OCI-LY3 (cell line): ENCODE data around the gene SUPT3H.

Experiments used
- CTCF ChIP-seq: fragments of 200-600, 300-600 bp; sonication (generic); IDR thresholded peaks from 2 replicates; pipeline ENCODE4 v1.5.1; 2014; ENCODE audit warnings: antibody characterized with exemption, low read length, low read depth
- EZH2phosphoT487 ChIP-seq: fragments of 200-600 bp; shearing (Covaris generic); IDR thresholded peaks from 2 replicates; pipeline ENCODE4 v1.6.1; 2018; ENCODE audit warnings: antibody characterized with exemption, mixed run types, low read depth

DNA sequence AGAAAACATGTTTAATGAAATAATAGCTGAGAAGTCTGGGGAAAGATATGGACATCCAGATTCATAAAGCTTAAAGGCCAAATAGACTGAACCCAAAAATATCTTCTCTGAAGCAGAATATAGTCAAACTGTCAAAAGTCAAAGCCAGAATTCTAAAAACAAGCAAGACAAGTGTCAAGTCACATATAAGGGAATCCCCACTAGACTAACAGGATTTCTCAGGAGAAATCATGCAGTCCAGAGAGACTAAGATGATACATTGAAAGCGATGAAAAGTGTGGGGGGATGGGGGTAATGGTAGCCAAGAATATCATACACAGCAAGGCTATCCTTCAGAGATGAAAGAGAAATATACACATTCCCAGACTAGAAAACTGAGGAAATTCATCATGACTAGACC is 162.0 kb downstream of the SUPT3H start:
- TF ChIP-seq CTCF (no peak), EZH2phosphoT487 (no peak)
